Erythroblast (primary cell): Measurements from ENCODE around the gene USP5.

Experiments
- GATA1 ChIP-seq: IDR thresholded peaks from 2 replicates; pipeline ENCODE4 v1.6.1; 2011; ENCODE audit warnings: low read depth, mild to moderate bottlenecking, control low read depth, low read length, moderate library complexity
- POLR2A ChIP-seq: IDR thresholded peaks from 2 replicates; pipeline ENCODE4 v1.6.1; 2011; ENCODE audit warnings: mild to moderate bottlenecking, low read length

DNA sequence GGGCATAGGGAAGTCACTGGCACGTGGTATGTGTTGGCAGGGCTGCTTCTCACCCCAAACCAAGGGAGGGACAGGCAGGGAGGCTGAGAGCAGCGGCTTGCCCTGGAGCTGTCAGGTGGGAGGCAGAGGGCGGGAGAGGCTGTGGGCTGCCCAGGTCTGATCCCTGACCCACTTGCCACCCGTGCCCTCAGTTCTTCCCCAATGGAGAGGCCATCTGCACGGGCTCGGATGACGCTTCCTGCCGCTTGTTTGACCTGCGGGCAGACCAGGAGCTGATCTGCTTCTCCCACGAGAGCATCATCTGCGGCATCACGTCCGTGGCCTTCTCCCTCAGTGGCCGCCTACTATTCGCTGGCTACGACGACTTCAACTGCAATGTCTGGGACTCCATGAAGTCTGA, 6.6 kb upstream of the USP5 start:
- no peak for TF ChIP-seq POLR2A
- TF ChIP-seq GATA1 = no peak
